ENCODE data around the gene COL28A1.

GRCh38 chr7:7486362-7486761 is 49.3 kb downstream of the COL28A1 start:
- TF ChIP-seq CTCF (optimal IDR thresholded peaks at IDR 0.05 in 1 of 3, IDR thresholded peaks at IDR 0.05 in 1 of 3, conservative IDR thresholded peaks at IDR 0.05 in 1 of 3; ENCODE audit: extremely low read depth in 1 of 3, insufficient read depth in 2 of 3, low read length in 3 of 3) (no peak), EZH2 (IDR thresholded peaks at IDR 0.05; ENCODE audit: low read length) (no peak)
